Activated T-cell treated with anti-CD3 and anti-CD28 coated beads for 24 hours (primary cell): Measurements from ENCODE around the gene CRHR2.

Source experiments
- DNase-seq: peaks from one replicate; pipeline ENCODE4 v3.0.0-alpha.2; 2020; ENCODE audit warnings: low read depth

Gene CRHR2

GRCh38 chr7:30679664-30680063 lies 2.6 kb downstream of the CRHR2 start:
- DNase-seq, result no peak

GRCh38 chr7:30678805-30679204 lies 3.5 kb downstream of the CRHR2 start:
- no peak for DNase-seq

GRCh38 chr7:30674876-30675275 lies 7.4 kb downstream of the CRHR2 start:
- DNase-seq, result no peak

GRCh38 chr7:30674420-30674819 lies 7.8 kb downstream of the CRHR2 start:
- no peak for DNase-seq

- DNase-seq, result no peak
Observed at GRCh38 chr7:30671793-30672465, 10.3 kb downstream of the CRHR2 start.

- no peak for DNase-seq
Observed at GRCh38 chr7:30668102-30668501, 14.2 kb downstream of the CRHR2 start.

- DNase-seq, result no peak
Observed at GRCh38 chr7:30667172-30667571, 15.1 kb downstream of the CRHR2 start.

- DNase-seq, result no peak
Observed at GRCh38 chr7:30665449-30665848, 16.8 kb downstream of the CRHR2 start.

- no peak for DNase-seq
Observed at GRCh38 chr7:30665043-30665442, 17.2 kb downstream of the CRHR2 start.

- DNase-seq, result no peak
Observed at GRCh38 chr7:30664184-30664885, 17.9 kb downstream of the CRHR2 start.

- DNase-seq, result no peak
Observed at GRCh38 chr7:30663414-30663813, 18.8 kb downstream of the CRHR2 start.

- no peak for DNase-seq
Observed at GRCh38 chr7:30662431-30662939, 19.8 kb downstream of the CRHR2 start.

- no peak for DNase-seq
Observed at GRCh38 chr7:30661926-30662325, 20.3 kb downstream of the CRHR2 start.

- no peak for DNase-seq
Observed at GRCh38 chr7:30660331-30661255, 21.7 kb downstream of the CRHR2 start.

GRCh38 chr7:30659312-30659711 lies 22.9 kb downstream of the CRHR2 start:
- no peak for DNase-seq

GRCh38 chr7:30658479-30659074 lies 23.7 kb downstream of the CRHR2 start:
- no peak for DNase-seq

- DNase-seq, result no peak
Observed at GRCh38 chr7:30657131-30657530, 25.1 kb downstream of the CRHR2 start.

GRCh38 chr7:30656006-30656957 lies 26.0 kb downstream of the CRHR2 start:
- DNase-seq, result no peak

- no peak for DNase-seq
Observed at GRCh38 chr7:30655096-30655970, 26.9 kb downstream of the CRHR2 start.
